A549 (cell line): ENCODE data around the gene DLX1.

Source experiments
- BHLHE40 ChIP-seq: IDR thresholded peaks from 2 replicates; pipeline ENCODE4 v1.6.1; 2012; ENCODE audit warnings: low read depth, low read length, inconsistent platforms
- CTCF ChIP-seq: fragments of >200 bp; sonication (Bioruptor Twin); formaldehyde crosslinking; IDR thresholded peaks from 3 replicates; pipeline ENCODE4 v1.5.1; 2016
- MAX ChIP-seq: IDR thresholded peaks from 2 replicates; pipeline ENCODE4 v1.6.1; 2012
- MYC ChIP-seq: IDR thresholded peaks from 2 replicates; pipeline ENCODE4 v1.6.1; 2012; ENCODE audit warnings: mild to moderate bottlenecking, inconsistent platforms, low read length, improper control_type of control experiment, borderline replicate concordance
- PBX3 ChIP-seq: IDR thresholded peaks from 2 replicates; pipeline ENCODE4 v1.6.1; 2012
- POLR2A ChIP-seq: IDR thresholded peaks from 2 replicates; pipeline ENCODE4 v1.6.1; 2012; ENCODE audit warnings: mild to moderate bottlenecking, low read length
- POLR2AphosphoS2 ChIP-seq: conservative IDR thresholded peaks from 2 replicates; pipeline ENCODE4 v1.6.1; 2012; ENCODE audit warnings: low read length, improper control_type of control experiment, inconsistent platforms

GRCh38 chr2:172038604-172039003, 46.7 kb upstream of the DLX1 start:
- TF ChIP-seq POLR2A, result no peak
- TF ChIP-seq CTCF, result no peak
- no peak for TF ChIP-seq MYC
- no peak for TF ChIP-seq MAX
- TF ChIP-seq POLR2AphosphoS2, result no peak
- TF ChIP-seq BHLHE40, result no peak
- TF ChIP-seq PBX3, result no peak
